Muscle layer of colon (tissue), 2 donors: ENCODE data around the gene THSD1.
"Not testable (repeated sequence)": the region's sequence is repeated elsewhere in the genome, so short reads cannot be mapped to it uniquely, and the experiment has no call there.

Experiments used
- H3K27ac ChIP-seq: one replicate; pipeline ENCODE4 v1.7.0; 2013; ENCODE audit warnings: low read depth, mild to moderate bottlenecking, low read length, moderate library complexity
- H3K27me3 ChIP-seq, 2 donors: one replicate each; pipeline ENCODE4 v1.7.0; 2013; ENCODE audit warnings: low read length in 2 of 2, mild to moderate bottlenecking in 2 of 2; ENCODE audit not compliant: insufficient read depth in 2 of 2, control insufficient read depth in 1 of 2
- H3K36me3 ChIP-seq: one replicate; pipeline ENCODE4 v1.7.0; 2013; ENCODE audit warnings: mild to moderate bottlenecking, low read length; ENCODE audit not compliant: insufficient read depth
- H3K4me1 ChIP-seq: one replicate; pipeline ENCODE4 v1.7.0; 2013; ENCODE audit warnings: mild to moderate bottlenecking, low read length; ENCODE audit not compliant: insufficient read depth
- H3K4me3 ChIP-seq, 2 donors: one replicate each; pipeline ENCODE4 v1.7.0; 2013; ENCODE audit warnings: low read length in 2 of 2, low read depth in 1 of 2, mild to moderate bottlenecking in 1 of 2, moderate library complexity in 1 of 2
- H3K9ac ChIP-seq: one replicate; pipeline ENCODE4 v1.7.0; 2013; ENCODE audit warnings: low read length
- H3K9me3 ChIP-seq: one replicate; pipeline ENCODE4 v1.7.0; 2013; ENCODE audit warnings: mild to moderate bottlenecking, low read length
- donor health status: abdominal sarcoma.
- donor health status: Adenocarcinoma of cecum.

The THSD1 gene

GRCh38 chr13:52447354-52447753 lies 41.4 kb upstream of the THSD1 start:
- Histone ChIP-seq H3K36me3 (no peaks in the 10 kb centered on the region), H3K27ac (no peak overlapping the region), H3K9ac (no peak overlapping the region), H3K9me3 (no peaks in the 10 kb centered on the region), H3K4me1 (peaks cover 23% of the 10 kb centered on the region), H3K27me3 (no peaks in the 10 kb centered on the region), H3K4me3 (no peak overlapping the region)

- Histone ChIP-seq H3K36me3 (no peaks in the 10 kb centered on the region), H3K9ac (no peak overlapping the region), H3K27ac (no peak overlapping the region), H3K27me3 (no peaks in the 10 kb centered on the region), H3K9me3 (no peaks in the 10 kb centered on the region), H3K4me3 (no peak overlapping the region), H3K4me1 (peaks cover 23% of the 10 kb centered on the region)
These were observed 40.3 kb upstream of the THSD1 start for GRCh38 chr13:52446265-52446664.

- Histone ChIP-seq H3K27me3 (no peaks in the 10 kb centered on the region), H3K4me1 (no peaks in the 10 kb centered on the region), H3K27ac (no peak overlapping the region), H3K36me3 (peaks cover 43% of the 10 kb centered on the region), H3K9me3 (no peaks in the 10 kb centered on the region), H3K9ac (no peak overlapping the region), H3K4me3 (no peak overlapping the region)
These were observed 26.5 kb upstream of the THSD1 start for GRCh38 chr13:52432456-52432855.

- H3K9me3 ChIP-seq = no peaks in the 10 kb centered on the region
- no peak overlapping the region for H3K4me3 ChIP-seq
- no peak overlapping the region for H3K9ac ChIP-seq
- peaks cover 41% of the 10 kb centered on the region for H3K36me3 ChIP-seq
- H3K27me3 ChIP-seq = no peaks in the 10 kb centered on the region
- H3K4me1 ChIP-seq = no peaks in the 10 kb centered on the region
- H3K27ac ChIP-seq = no peak overlapping the region
These were observed 22.3 kb upstream of the THSD1 start for GRCh38 chr13:52428295-52428694.

GRCh38 chr13:52421216-52421615 lies 15.2 kb upstream of the THSD1 start:
- H3K4me3 ChIP-seq = no peak overlapping the region
- no peaks in the 10 kb centered on the region for H3K9me3 ChIP-seq
- H3K27me3 ChIP-seq = no peaks in the 10 kb centered on the region
- no peak overlapping the region for H3K9ac ChIP-seq
- H3K4me1 ChIP-seq = no peaks in the 10 kb centered on the region
- H3K36me3 ChIP-seq = peaks cover 61% of the 10 kb centered on the region
- no peak overlapping the region for H3K27ac ChIP-seq

- H3K4me3 ChIP-seq = no peak overlapping the region
- H3K9me3 ChIP-seq = no peaks in the 10 kb centered on the region
- H3K9ac ChIP-seq = no peak overlapping the region
- no peaks in the 10 kb centered on the region for H3K27me3 ChIP-seq
- no peaks in the 10 kb centered on the region for H3K4me1 ChIP-seq
- no peak overlapping the region for H3K27ac ChIP-seq
- peaks cover 63% of the 10 kb centered on the region for H3K36me3 ChIP-seq
These were observed 13.1 kb upstream of the THSD1 start for GRCh38 chr13:52419080-52419479.

- no peaks in the 10 kb centered on the region for H3K9me3 ChIP-seq
- H3K4me3 ChIP-seq = no peak overlapping the region
- H3K27me3 ChIP-seq = no peaks in the 10 kb centered on the region
- H3K4me1 ChIP-seq = no peaks in the 10 kb centered on the region
- peaks cover 60% of the 10 kb centered on the region for H3K36me3 ChIP-seq
- no peak overlapping the region for H3K9ac ChIP-seq
- no peak overlapping the region for H3K27ac ChIP-seq
These were observed 9.0 kb upstream of the THSD1 start for GRCh38 chr13:52414963-52415362.

- no peak overlapping the region for H3K27ac ChIP-seq
- no peaks in the 10 kb centered on the region for H3K27me3 ChIP-seq
- H3K4me3 ChIP-seq = no peak overlapping the region
- no peak overlapping the region for H3K9ac ChIP-seq
- peaks cover 52% of the 10 kb centered on the region for H3K36me3 ChIP-seq
- H3K4me1 ChIP-seq = no peaks in the 10 kb centered on the region
- H3K9me3 ChIP-seq = no peaks in the 10 kb centered on the region
These were observed 8.1 kb upstream of the THSD1 start for GRCh38 chr13:52414051-52414450.

- H3K27ac ChIP-seq = no peak overlapping the region
- no peaks in the 10 kb centered on the region for H3K27me3 ChIP-seq
- H3K9me3 ChIP-seq = no peaks in the 10 kb centered on the region
- no peaks in the 10 kb centered on the region for H3K4me1 ChIP-seq
- H3K4me3 ChIP-seq = no peak overlapping the region
- H3K36me3 ChIP-seq = peaks cover 42% of the 10 kb centered on the region
- H3K9ac ChIP-seq = no peak overlapping the region
These were observed 6.2 kb upstream of the THSD1 start for GRCh38 chr13:52412128-52412527.

- H3K9ac ChIP-seq = no peak overlapping the region
- peaks cover 37% of the 10 kb centered on the region for H3K36me3 ChIP-seq
- H3K27ac ChIP-seq = no peak overlapping the region
- H3K4me1 ChIP-seq = no peaks in the 10 kb centered on the region
- H3K27me3 ChIP-seq = no peaks in the 10 kb centered on the region
- H3K4me3 ChIP-seq = no peak overlapping the region
- no peaks in the 10 kb centered on the region for H3K9me3 ChIP-seq
These were observed 5.7 kb upstream of the THSD1 start for GRCh38 chr13:52411629-52412028.

- not testable (repeated sequence) for H3K4me3 ChIP-seq, H3K27ac ChIP-seq
- H3K36me3 ChIP-seq = peaks cover 11% of the 10 kb centered on the region
These were observed 2.2 kb upstream of the THSD1 start for GRCh38 chr13:52408071-52408658.

GRCh38 chr13:52407436-52407835 lies 1.5 kb upstream of the THSD1 start:
- not testable (repeated sequence) for H3K4me1 ChIP-seq, H3K9me3 ChIP-seq, H3K36me3 ChIP-seq, H3K4me3 ChIP-seq, H3K9ac ChIP-seq, H3K27ac ChIP-seq
- peaks cover 5 to 14% of the 10 kb centered on the region in 2 donors for H3K27me3 ChIP-seq

More at GRCh38 chr13:52408071-52408658, 2.2 kb upstream of the THSD1 start:
- H3K9ac ChIP-seq, H3K4me1 ChIP-seq, H3K9me3 ChIP-seq: not testable (repeated sequence)
- H3K27me3 ChIP-seq = peaks cover 5 to 14% of the 10 kb centered on the region in 2 donors
